Measurements from ENCODE around the gene PLA2R1.

Gene PLA2R1

GRCh38 chr2:160091381-160091780, 29.0 kb upstream of the PLA2R1 start:
- Histone ChIP-seq H3K27me3 (ENCODE audit: control insufficient read depth, insufficient read depth, low read length, poor library complexity, severe bottlenecking) (no peaks in the 10 kb centered on the region), H3K4me3 (ENCODE audit: insufficient read depth, low read depth, low read length) (no peak overlapping the region), H3K36me3 (ENCODE audit: control insufficient read depth, insufficient read depth, low read length) (no peaks in the 10 kb centered on the region), H3K27ac (ENCODE audit: insufficient read depth, low read depth, low read length, poor library complexity, severe bottlenecking) (no peak overlapping the region), H3K4me1 (ENCODE audit: control insufficient read depth, insufficient read depth, low read length) (no peaks in the 10 kb centered on the region), H3K9me3 (ENCODE audit: control insufficient read depth, low read length) (peaks cover 6% of the 10 kb centered on the region)

- 83 to 87% methylated on average over 4 of the region's 4 CpGs for WGBS, 2 experiments
- no peak overlapping the region for H3K4me3 ChIP-seq (ENCODE audit: insufficient read depth, low read depth, low read length)
- peaks cover 6% of the 10 kb centered on the region for H3K9me3 ChIP-seq (ENCODE audit: control insufficient read depth, low read length)
- H3K27me3 ChIP-seq (ENCODE audit: control insufficient read depth, insufficient read depth, low read length, poor library complexity, severe bottlenecking): no peaks in the 10 kb centered on the region
- no peaks in the 10 kb centered on the region for H3K4me1 ChIP-seq (ENCODE audit: control insufficient read depth, insufficient read depth, low read length)
- no peak overlapping the region for H3K27ac ChIP-seq (ENCODE audit: insufficient read depth, low read depth, low read length, poor library complexity, severe bottlenecking)
- H3K36me3 ChIP-seq (ENCODE audit: control insufficient read depth, insufficient read depth, low read length): no peaks in the 10 kb centered on the region
These were observed 25.7 kb upstream of the PLA2R1 start for GRCh38 chr2:160087854-160088745.

- Histone ChIP-seq H3K27me3 (ENCODE audit: control insufficient read depth, insufficient read depth, low read length, poor library complexity, severe bottlenecking) (no peaks in the 10 kb centered on the region), H3K27ac (ENCODE audit: insufficient read depth, low read depth, low read length, poor library complexity, severe bottlenecking) (no peak overlapping the region), H3K4me1 (ENCODE audit: control insufficient read depth, insufficient read depth, low read length) (no peaks in the 10 kb centered on the region), H3K4me3 (ENCODE audit: insufficient read depth, low read depth, low read length) (no peak overlapping the region), H3K9me3 (ENCODE audit: control insufficient read depth, low read length) (peaks cover 10% of the 10 kb centered on the region), H3K36me3 (ENCODE audit: control insufficient read depth, insufficient read depth, low read length) (no peaks in the 10 kb centered on the region)
- WGBS, 2 experiments: 95 to 100% methylated on average over 2 to 3 of the region's 3 CpGs
These were observed 23.2 kb upstream of the PLA2R1 start for GRCh38 chr2:160085662-160086061.

DNA sequence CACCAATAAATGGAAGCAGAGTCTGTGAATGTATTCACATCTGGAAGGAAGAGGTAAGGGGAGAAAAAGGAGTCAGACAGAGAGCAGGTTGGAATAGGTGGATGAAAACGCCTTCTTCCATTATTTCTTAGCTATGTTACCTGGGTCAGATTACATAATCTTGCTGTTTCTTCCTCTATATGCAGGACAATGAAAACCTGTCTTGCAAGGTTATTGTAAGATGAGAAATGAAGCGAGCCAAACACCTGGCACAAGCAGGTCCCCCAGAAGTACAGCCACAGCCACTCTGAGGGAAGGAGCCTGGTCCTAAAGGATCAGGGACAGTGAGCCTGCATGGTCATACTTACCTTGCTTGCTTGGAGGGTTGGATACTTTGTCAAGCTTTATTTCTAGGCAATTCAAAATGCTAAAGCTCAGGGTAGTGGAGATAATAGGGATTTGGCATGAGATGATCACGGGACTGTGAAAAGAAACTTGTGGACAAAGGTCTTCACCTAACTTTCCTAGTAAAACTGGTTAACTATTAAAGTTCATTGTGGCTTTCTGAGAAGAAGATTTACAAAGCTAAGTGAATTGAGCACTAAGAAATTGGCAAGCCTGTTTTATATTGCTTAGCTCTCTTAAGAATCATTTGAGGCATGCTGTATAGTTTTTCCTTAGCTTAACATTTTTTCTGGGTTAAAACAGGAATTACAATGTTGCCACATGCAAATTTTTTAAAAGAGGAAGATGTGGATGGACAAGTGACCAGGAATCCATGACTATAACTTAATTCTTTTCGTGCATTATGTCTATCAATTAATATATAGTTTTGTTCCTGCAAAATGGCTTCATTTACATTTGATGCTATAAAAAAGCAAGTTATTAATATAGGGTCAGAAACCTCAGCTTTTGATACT, 15.7 kb upstream of the PLA2R1 start:
- peaks cover 5% of the 10 kb centered on the region for H3K9me3 ChIP-seq (ENCODE audit: control insufficient read depth, low read length)
- no peak overlapping the region for H3K27ac ChIP-seq (ENCODE audit: insufficient read depth, low read depth, low read length, poor library complexity, severe bottlenecking)
- H3K4me3 ChIP-seq (ENCODE audit: insufficient read depth, low read depth, low read length): no peak overlapping the region
- H3K27me3 ChIP-seq (ENCODE audit: control insufficient read depth, insufficient read depth, low read length, poor library complexity, severe bottlenecking): no peaks in the 10 kb centered on the region
- WGBS, 2 experiments: 95 to 97% methylated on average over 3 of the region's 4 CpGs
- no peaks in the 10 kb centered on the region for H3K4me1 ChIP-seq (ENCODE audit: control insufficient read depth, insufficient read depth, low read length)
- no peaks in the 10 kb centered on the region for H3K36me3 ChIP-seq (ENCODE audit: control insufficient read depth, insufficient read depth, low read length)

DNA sequence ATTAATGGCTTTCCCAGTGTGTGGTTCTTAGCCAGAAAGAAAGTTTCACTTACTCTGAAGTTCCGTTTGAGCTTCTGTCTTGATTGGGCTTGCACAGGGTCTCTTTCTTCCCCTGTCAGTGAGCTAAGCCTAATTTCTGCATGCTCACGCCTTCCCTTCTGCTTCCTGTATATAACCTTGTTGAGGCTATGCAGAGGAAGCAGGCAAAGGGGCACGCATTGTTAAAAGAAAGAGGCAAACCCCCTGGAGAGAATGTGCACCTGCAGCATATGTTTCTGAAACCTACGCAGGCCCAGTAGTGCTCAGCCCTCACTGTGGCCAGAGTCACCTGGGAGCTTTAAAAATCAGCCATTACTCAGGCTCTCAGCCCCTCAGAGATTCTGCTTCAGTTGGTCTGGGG, 14.5 kb upstream of the PLA2R1 start:
- Histone ChIP-seq H3K36me3 (ENCODE audit: control insufficient read depth, insufficient read depth, low read length) (no peaks in the 10 kb centered on the region), H3K4me3 (ENCODE audit: insufficient read depth, low read depth, low read length) (no peak overlapping the region), H3K4me1 (ENCODE audit: control insufficient read depth, insufficient read depth, low read length) (no peaks in the 10 kb centered on the region), H3K27ac (ENCODE audit: insufficient read depth, low read depth, low read length, poor library complexity, severe bottlenecking) (no peak overlapping the region), H3K27me3 (ENCODE audit: control insufficient read depth, insufficient read depth, low read length, poor library complexity, severe bottlenecking) (no peaks in the 10 kb centered on the region), H3K9me3 (ENCODE audit: control insufficient read depth, low read length) (peaks cover 5% of the 10 kb centered on the region)
- 88 to 92% methylated on average over 4 of the region's 4 CpGs for WGBS, 2 experiments

DNA sequence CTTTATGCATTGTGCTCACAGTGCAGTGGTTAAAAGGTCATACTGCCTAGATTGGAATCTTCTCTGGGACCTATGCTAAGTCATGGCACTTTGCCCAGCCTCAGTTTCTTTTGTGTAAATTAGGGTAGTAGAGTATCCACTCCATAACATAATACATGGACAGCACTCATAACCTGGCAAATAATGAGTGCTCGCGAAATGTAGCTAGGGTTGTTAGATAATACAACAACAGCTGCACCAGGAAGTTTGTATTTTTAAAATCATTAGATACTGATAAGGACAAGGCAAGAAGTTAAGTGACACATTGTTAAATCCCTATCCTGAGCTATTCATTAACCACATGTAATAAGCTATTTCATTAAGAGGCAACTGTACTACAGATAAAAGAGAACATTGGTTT, 13.8 kb upstream of the PLA2R1 start:
- no peak overlapping the region for H3K27ac ChIP-seq (ENCODE audit: insufficient read depth, low read depth, low read length, poor library complexity, severe bottlenecking)
- no peaks in the 10 kb centered on the region for H3K4me1 ChIP-seq (ENCODE audit: control insufficient read depth, insufficient read depth, low read length)
- H3K27me3 ChIP-seq (ENCODE audit: control insufficient read depth, insufficient read depth, low read length, poor library complexity, severe bottlenecking): no peaks in the 10 kb centered on the region
- no peak overlapping the region for H3K4me3 ChIP-seq (ENCODE audit: insufficient read depth, low read depth, low read length)
- no CpG with 5 or more reads among the region's 2 CpGs for WGBS, 2 experiments
- peaks cover 2% of the 10 kb centered on the region for H3K9me3 ChIP-seq (ENCODE audit: control insufficient read depth, low read length)
- H3K36me3 ChIP-seq (ENCODE audit: control insufficient read depth, insufficient read depth, low read length): no peaks in the 10 kb centered on the region

DNA sequence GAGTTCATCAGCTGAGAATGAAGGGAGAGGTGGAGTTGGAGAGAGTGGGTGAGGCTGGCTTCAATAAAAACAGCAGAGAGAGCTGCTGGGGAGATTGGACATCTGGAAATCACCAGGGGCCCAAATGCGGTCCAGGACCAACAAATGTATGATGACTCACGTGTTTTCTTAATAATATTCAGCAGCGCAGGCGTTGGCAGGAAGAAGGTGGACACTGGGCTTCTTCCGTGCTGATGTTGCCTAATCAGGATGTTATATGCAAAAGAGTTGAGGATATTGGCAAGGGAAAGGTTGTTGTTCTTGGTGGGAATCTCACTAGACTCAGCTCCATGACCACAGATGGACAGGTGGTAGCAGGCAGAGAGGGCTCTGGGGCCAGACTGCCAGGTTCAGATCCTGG, 12.8 kb upstream of the PLA2R1 start:
- Histone ChIP-seq H3K36me3 (ENCODE audit: control insufficient read depth, insufficient read depth, low read length) (no peaks in the 10 kb centered on the region), H3K4me3 (ENCODE audit: insufficient read depth, low read depth, low read length) (no peak overlapping the region), H3K27ac (ENCODE audit: insufficient read depth, low read depth, low read length, poor library complexity, severe bottlenecking) (no peak overlapping the region), H3K9me3 (ENCODE audit: control insufficient read depth, low read length) (no peaks in the 10 kb centered on the region), H3K27me3 (ENCODE audit: control insufficient read depth, insufficient read depth, low read length, poor library complexity, severe bottlenecking) (no peaks in the 10 kb centered on the region), H3K4me1 (ENCODE audit: control insufficient read depth, insufficient read depth, low read length) (no peaks in the 10 kb centered on the region)
- WGBS, 2 experiments: 95% methylated on average over 5 of the region's 5 CpGs

- 93 to 96% methylated on average over 2 of the region's 2 CpGs for WGBS, 2 experiments
- peaks cover 4% of the 10 kb centered on the region for H3K9me3 ChIP-seq (ENCODE audit: control insufficient read depth, low read length)
- H3K27me3 ChIP-seq (ENCODE audit: control insufficient read depth, insufficient read depth, low read length, poor library complexity, severe bottlenecking): no peaks in the 10 kb centered on the region
- no peak overlapping the region for H3K4me3 ChIP-seq (ENCODE audit: insufficient read depth, low read depth, low read length)
- H3K4me1 ChIP-seq (ENCODE audit: control insufficient read depth, insufficient read depth, low read length): no peaks in the 10 kb centered on the region
- no peaks in the 10 kb centered on the region for H3K36me3 ChIP-seq (ENCODE audit: control insufficient read depth, insufficient read depth, low read length)
- H3K27ac ChIP-seq (ENCODE audit: insufficient read depth, low read depth, low read length, poor library complexity, severe bottlenecking): no peak overlapping the region
These were observed 11.0 kb upstream of the PLA2R1 start for GRCh38 chr2:160073284-160073888.

DNA sequence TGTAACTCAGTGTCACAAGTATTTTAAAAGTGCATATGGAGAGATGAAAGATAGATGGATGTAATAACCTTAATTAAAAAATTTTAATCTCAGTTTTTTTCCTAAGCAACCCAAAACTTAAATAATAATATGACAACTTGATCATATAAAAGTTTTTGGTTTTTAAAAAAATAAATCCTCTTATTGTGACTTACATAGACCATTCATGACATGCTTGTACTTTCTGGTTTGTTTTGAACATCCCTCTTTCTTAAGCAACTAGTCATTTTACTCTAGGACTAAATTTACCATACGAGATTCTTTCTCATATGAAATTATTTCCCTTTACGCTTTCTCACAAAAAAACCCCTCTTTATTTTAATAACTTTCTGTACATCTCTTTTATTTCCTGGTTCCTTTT, 6.5 kb upstream of the PLA2R1 start:
- no peak overlapping the region for H3K27ac ChIP-seq (ENCODE audit: insufficient read depth, low read depth, low read length, poor library complexity, severe bottlenecking)
- H3K36me3 ChIP-seq (ENCODE audit: control insufficient read depth, insufficient read depth, low read length): no peaks in the 10 kb centered on the region
- peaks cover 7% of the 10 kb centered on the region for H3K9me3 ChIP-seq (ENCODE audit: control insufficient read depth, low read length)
- H3K4me3 ChIP-seq (ENCODE audit: insufficient read depth, low read depth, low read length): no peak overlapping the region
- no peaks in the 10 kb centered on the region for H3K4me1 ChIP-seq (ENCODE audit: control insufficient read depth, insufficient read depth, low read length)
- H3K27me3 ChIP-seq (ENCODE audit: control insufficient read depth, insufficient read depth, low read length, poor library complexity, severe bottlenecking): peaks cover 4% of the 10 kb centered on the region
- WGBS, 2 experiments: 91 to 92% methylated on average over 2 of the region's 2 CpGs

GRCh38 chr2:160064916-160065315, 2.5 kb upstream of the PLA2R1 start:
- H3K4me3 ChIP-seq (ENCODE audit: insufficient read depth, low read depth, low read length): no peak overlapping the region
- peaks cover 44% of the 10 kb centered on the region for H3K27me3 ChIP-seq (ENCODE audit: control insufficient read depth, insufficient read depth, low read length, poor library complexity, severe bottlenecking)
- 88 to 100% methylated on average over 1 of the region's 1 CpG for WGBS, 2 experiments
- H3K27ac ChIP-seq (ENCODE audit: insufficient read depth, low read depth, low read length, poor library complexity, severe bottlenecking): no peak overlapping the region
- H3K9me3 ChIP-seq (ENCODE audit: control insufficient read depth, low read length): peaks cover 7% of the 10 kb centered on the region
- H3K36me3 ChIP-seq (ENCODE audit: control insufficient read depth, insufficient read depth, low read length): no peaks in the 10 kb centered on the region
- H3K4me1 ChIP-seq (ENCODE audit: control insufficient read depth, insufficient read depth, low read length): no peaks in the 10 kb centered on the region
